ENCODE data around the gene GRAP2.

Gene GRAP2

GRCh38 chr22:39997421-39997820 is 96.5 kb downstream of the GRAP2 start:
- no peak for DNase-seq

- DNase-seq = no peak
Observed at GRCh38 chr22:39997939-39998726, 97.2 kb downstream of the GRAP2 start.

DNA sequence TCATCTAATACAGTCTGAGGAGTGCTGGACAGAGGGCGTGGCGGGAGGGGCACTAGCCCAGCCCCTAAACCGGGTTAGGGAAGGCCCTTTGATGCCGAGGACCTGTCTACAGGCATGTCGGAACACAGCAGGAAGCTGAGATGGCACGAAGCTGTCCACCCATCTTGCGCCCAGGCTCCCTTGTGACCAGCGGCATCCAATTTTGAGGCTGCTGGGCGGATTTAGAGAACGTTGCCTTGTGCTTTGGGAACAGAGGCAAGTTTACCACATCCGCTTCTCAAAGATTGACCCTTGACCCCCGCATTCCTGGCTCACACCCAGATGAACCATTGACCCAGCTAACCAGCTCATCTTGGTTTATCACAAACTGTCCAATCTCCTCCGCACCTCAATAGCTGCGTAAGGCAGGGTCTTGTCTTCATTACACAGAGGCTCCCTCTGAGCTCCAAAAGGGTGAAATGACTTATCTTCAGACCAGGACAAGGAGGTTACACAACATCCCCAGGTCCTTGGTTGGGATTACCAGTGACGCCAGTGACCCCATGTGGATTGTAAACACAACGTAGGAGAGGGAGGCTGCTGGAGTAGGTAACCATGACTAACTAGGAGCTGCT is 98.4 kb downstream of the GRAP2 start:
- DNase-seq = no peak

DNA sequence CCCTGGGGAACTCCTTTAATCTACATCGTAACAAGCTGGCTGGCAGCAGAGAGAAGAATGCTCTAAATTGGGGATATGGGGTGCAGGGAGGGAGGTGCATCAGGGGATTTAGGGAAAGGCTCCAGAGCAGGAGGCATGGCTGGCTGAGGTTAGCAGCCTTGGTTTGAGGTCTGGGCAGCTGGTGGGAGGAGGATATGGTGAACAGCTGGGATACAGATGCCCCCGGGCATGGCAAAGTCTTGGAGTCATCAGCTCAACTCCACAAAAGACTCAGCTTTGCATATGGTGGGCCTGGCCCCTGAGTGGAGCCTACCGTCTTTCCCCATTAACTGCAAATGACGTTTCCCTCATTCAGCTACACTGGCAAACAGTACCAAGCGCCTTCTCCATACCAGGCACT is 99.3 kb downstream of the GRAP2 start:
- no peak for DNase-seq

DNA sequence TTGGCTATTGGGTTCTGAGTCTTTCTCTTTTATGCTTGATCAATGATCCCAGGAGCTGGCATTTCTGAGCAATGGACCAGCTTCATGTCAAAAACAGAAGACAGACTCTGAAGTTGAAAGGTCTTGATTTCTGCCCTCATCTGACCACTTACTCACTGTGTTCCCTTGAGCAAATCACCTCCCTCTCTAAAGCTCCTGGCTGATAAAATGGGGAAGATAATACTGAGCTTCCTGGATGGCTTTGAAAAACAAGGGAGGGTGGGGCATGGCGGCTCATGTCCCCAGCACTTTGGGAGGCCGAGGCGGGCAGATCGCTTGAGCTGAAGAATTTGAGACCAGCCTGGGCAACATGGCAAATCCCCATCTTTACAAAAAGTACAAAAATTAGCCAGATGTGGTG is 100.2 kb downstream of the GRAP2 start:
- DNase-seq = no peak

GRCh38 chr22:40001800-40002577 is 101.1 kb downstream of the GRAP2 start:
- no peak for DNase-seq

DNA sequence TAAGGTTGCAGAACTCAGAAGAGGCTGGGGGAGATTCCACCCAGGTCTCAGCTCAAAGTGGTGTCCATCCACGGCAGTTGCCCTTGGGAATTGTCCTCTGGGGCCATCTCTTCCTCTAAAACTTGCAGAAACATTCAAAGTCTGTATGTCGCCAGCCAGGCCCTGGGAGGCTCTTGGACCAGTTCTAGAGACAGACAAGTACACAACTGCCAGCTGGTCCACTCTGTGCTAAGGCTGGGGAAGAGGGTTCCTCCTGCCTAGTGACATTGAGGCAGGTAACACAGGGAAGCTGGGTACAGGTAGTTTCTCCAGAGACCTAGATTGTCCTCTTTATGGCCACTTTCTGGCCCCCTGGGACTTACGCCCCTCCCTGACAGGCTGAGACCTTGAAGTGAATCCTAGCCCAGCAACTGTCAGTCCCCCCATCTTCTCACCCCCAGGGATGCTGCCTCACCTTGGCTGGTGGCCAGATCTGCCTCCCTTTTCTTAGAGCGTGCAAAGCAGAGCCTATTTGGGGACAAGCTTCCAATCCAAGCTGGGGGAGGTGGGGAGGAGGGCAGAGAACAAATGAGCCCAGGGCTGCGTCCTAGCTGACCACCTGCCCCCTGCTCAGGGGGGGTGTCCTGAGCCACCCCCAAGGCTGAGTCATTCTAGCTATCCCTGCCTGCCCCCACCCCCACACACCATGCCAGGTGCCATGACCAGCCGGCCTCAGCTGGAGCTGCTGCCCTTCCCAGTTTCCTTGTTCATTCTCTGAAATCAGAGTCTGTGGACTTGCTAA is 102.2 kb downstream of the GRAP2 start:
- DNase-seq = no peak

- DNase-seq = no peak
Observed at GRCh38 chr22:40004836-40005235, 104.0 kb downstream of the GRAP2 start.

DNA sequence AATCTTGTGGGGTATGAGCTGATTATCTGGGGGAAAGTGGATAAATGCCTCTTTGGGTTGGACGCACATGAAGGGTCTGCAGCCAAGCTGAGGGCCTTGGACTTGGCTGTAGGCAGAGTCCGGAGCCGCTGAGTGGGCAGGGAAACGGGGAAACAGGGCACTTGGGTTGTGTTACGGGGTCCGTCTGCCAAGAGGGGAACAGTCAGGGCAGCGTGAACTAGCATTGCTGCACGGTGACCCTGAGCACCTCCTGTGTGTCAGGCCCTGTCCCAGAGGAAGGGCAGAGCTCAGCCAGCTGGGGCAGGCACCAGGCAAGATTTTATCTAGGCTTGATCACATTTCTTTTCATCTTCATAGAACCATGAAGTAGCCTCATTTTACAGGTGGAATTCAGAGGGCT is 105.8 kb downstream of the GRAP2 start:
- DNase-seq = no peak

DNA sequence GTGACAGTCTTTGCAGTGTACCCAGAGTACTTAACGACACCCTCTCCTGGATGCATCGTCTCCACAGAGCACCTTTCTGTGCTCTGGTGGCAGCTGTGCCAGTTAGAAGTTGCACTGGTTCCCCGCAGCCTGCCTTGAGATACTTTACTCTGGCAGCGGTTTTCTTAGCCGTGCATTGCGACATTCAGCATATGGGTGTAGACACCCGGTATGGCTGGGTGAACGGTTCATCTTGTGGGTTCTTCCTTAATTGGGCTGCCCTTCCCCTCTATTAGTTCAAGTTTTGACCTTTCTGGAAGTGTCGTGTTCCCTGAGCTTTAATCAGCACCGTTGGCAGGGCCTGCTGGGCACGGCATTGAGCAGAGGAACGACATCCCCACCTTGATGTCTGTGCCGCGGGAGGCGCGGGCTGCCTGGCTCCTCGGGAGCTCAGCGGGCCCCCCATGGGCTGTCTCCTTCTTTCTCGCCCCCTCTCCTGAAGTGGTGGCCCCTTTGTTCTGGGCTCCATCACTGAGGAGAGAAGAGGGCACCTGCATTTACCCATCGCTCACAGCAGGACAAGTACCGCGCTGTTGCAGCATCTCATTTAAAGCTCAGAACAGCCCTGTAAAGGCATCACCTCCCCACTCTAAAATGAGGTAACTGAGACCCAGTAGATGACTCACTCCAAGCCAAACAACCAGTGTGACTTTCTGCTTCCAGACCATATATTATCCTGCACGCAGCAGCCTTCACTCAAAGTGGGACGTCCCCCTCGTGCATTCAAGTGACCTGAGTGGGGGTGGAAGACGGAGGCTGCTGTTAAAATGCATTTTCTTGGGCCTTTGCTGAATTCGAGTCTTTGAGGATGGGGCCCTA is 107.2 kb downstream of the GRAP2 start:
- no peak for DNase-seq

DNA sequence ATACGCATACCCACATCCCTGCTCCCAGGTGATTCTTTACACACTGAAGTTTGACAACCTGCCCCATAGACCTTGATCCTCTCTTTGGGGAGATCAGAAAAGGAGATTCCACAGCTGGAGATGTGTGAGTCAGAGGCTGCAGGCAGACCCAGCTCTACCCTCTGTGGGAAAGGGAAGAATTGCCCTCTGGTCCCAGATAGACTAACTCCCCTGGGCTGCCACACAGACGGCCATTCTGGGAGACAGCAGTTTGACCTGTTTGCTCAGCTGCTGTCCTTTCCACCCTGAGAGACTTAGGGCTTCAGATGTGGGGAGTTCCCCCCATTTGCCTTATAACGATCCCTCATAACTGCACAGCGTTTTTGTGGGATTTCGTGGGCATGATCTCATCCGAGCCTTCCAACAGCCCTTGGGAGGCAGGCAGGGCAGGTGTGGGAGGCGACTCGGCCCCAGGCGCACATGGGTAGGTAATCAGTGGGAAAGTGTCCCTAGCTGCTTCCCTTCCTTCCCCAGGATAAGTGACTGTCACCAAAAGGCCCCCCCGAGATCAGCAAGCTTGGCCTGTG is 107.9 kb downstream of the GRAP2 start:
- no peak for DNase-seq

DNA sequence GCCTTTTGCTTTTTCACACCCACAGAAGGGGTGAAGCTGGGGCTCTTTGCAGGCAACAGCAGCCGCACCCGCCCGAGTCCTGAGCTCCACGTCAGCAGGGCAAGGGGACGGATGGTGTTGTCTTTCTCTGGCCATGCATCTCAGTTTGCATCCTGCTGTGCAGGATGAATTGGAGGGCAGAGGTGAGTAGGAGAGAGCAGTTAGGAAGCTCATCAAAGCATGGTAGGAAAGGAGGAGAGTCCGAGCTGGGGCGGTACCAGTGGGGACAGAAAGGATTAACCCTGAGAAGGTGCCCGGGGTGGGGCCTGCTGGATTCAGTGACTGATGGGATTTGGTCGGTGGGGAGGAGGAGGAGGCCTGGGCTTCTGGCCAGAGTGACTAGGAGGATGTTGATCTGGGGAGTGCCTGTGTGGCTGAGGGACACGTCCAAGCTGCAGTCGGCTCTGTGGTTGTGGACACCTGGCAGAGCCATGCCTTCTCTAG is 108.4 kb downstream of the GRAP2 start:
- no peak for DNase-seq

GRCh38 chr22:40009951-40010671 is 109.2 kb downstream of the GRAP2 start:
- no peak for DNase-seq

DNA sequence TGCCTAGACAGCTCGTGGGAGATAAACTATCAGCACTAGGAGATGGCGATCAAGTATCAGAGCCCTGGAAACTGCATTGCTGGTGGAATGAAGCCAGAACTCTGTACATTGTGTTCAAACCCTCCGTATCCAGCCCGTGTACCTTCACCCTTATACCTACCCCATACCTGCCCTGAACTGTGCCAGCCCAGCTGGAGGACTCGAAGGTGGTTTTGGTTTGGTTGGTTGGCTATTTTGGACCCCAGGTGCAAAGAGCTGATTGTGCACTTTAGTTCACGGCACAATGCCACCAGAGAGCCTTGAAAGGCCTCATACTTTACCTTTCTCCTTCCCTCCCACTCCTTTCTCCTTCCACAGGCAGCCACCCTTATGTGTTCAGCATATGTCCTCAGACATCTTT is 109.9 kb downstream of the GRAP2 start:
- DNase-seq = no peak

DNA sequence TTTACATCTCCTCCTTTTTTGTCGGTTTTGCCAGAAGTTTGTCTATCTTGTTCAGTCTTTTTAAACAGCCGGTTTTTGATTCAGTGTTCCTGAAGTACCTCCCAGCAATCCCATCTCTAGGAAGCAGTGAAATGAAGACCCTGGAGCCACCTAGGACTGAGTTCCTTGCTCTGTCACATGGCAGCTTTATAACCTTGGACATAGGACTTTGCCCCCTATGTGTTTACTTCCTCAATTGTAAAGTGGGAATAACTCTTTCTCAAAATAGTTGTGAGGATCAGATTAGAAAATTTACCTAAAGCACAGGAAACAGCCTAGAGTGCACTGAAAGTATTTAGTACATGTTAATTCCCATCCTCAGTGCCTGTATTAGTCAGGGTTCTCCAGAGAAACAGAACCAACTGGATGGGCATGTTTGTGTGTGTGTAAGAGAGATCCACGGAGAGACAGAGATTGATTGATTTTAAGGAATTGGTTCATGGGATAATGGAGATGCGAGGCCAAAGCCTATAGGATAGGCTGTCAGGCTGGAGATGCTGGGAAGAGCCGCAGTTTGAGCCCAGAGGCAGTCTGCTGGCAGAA is 113.9 kb downstream of the GRAP2 start:
- DNase-seq = no peak

- no peak for DNase-seq
Observed at GRCh38 chr22:40015358-40015976, 114.6 kb downstream of the GRAP2 start.

- no peak for DNase-seq
Observed at GRCh38 chr22:40018051-40018450, 117.2 kb downstream of the GRAP2 start.

- no peak for DNase-seq
Observed at GRCh38 chr22:40019100-40019499, 118.2 kb downstream of the GRAP2 start.

DNA sequence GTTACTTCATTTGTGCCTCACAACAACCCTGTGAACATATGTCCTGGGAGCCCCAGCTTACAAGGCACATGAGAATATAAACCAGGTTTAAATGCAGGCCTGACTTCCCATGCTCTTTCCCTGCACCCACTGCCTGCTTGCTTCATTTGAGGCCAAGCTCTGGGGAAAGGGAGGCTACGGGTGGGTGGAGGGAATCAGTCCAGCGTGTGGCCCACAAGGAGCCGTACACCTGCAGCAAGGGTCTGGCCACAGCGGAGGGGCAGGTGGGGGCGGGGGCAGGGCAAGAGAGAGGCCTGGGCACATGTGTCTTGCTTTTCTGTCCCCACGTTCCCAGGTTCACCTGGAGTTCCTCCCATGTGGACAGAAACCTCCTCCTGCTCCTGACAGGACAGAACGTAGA is 120.1 kb downstream of the GRAP2 start:
- DNase-seq = no peak

DNA sequence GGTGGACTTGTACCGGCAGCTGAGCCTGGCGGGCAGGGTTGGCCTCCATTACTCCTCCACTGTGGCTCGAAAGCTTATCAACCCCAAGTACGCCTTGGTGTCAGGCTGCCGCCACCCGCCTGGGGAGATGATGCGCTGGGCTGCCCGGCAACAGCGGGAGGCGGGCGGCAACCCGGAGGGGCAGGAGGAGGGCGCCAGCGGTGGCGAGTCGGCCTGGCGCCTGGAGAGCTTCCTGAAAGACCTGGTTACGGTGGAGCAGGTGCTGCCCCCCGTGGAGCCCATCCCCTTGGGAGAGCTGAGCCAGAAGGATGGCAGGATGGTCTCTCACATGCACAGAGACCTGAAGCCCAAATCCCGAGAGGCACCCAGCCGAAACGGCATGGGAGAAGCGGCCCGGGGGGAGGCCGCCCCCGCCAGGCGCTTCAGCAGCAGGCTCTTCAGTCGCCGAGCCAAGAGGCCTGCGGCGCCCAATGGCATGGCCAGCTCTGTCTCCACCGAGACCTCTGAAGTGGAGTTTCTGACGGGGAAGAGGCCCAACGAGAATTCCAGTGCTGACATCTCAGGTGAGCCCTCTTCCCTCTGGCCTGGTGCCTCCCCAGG is 120.6 kb downstream of the GRAP2 start:
- no peak for DNase-seq

All from T-helper 9 cell (primary cell).